GM11168 (cell line): Measurements from ENCODE around the gene VPS37C.

Experiments
- in situ Hi-C: fragments of 300-500 bp; cut with MboI; formaldehyde crosslinking; loops from one replicate; pipeline ENCODE4 v1.12.0; 2022; ENCODE audit warnings: low sequenced_read_pairs; ENCODE audit not compliant: unreplicated experiment

The VPS37C gene

GRCh38 chr11:61121192-61121831, 39.9 kb downstream of the VPS37C start:
- in situ Hi-C loops = no loop called here

- in situ Hi-C loops = no loop called here
Observed at GRCh38 chr11:61120706-61121191, 40.5 kb downstream of the VPS37C start.

GRCh38 chr11:61120099-61120705, 41.0 kb downstream of the VPS37C start:
- in situ Hi-C loops = no loop called here

- in situ Hi-C loops = no loop called here
Observed at GRCh38 chr11:61119571-61119970, 41.7 kb downstream of the VPS37C start.

GRCh38 chr11:61119055-61119454, 42.2 kb downstream of the VPS37C start:
- in situ Hi-C loops = no loop called here

GRCh38 chr11:61118406-61118805, 42.8 kb downstream of the VPS37C start:
- in situ Hi-C loops = no loop called here

GRCh38 chr11:61118004-61118403, 43.2 kb downstream of the VPS37C start:
- in situ Hi-C loops = no loop called here

- in situ Hi-C loops = no loop called here
Observed at GRCh38 chr11:61117168-61117520, 44.1 kb downstream of the VPS37C start.

- in situ Hi-C loops = no loop called here
Observed at GRCh38 chr11:61116426-61117167, 44.6 kb downstream of the VPS37C start.

- in situ Hi-C loops = no loop called here
Observed at GRCh38 chr11:61115498-61116224, 45.6 kb downstream of the VPS37C start.

GRCh38 chr11:61114913-61115312, 46.3 kb downstream of the VPS37C start:
- in situ Hi-C loops = no loop called here

- in situ Hi-C loops = no loop called here
Observed at GRCh38 chr11:61113201-61113600, 48.0 kb downstream of the VPS37C start.

GRCh38 chr11:61112575-61112974, 48.7 kb downstream of the VPS37C start:
- in situ Hi-C loops = no loop called here

GRCh38 chr11:61111786-61112517, 49.3 kb downstream of the VPS37C start:
- in situ Hi-C loops = no loop called here

GRCh38 chr11:61111050-61111435, 50.2 kb downstream of the VPS37C start:
- in situ Hi-C loops = no loop called here

- in situ Hi-C loops = no loop called here
Observed at GRCh38 chr11:61110255-61111049, 50.8 kb downstream of the VPS37C start.

GRCh38 chr11:61109671-61110070, 51.6 kb downstream of the VPS37C start:
- in situ Hi-C loops = no loop called here

GRCh38 chr11:61108847-61109585, 52.2 kb downstream of the VPS37C start:
- in situ Hi-C loops = no loop called here

- in situ Hi-C loops = no loop called here
Observed at GRCh38 chr11:61107888-61108287, 53.3 kb downstream of the VPS37C start.
